ENCODE measurements around the gene SLU7.

Gene SLU7

DNA sequence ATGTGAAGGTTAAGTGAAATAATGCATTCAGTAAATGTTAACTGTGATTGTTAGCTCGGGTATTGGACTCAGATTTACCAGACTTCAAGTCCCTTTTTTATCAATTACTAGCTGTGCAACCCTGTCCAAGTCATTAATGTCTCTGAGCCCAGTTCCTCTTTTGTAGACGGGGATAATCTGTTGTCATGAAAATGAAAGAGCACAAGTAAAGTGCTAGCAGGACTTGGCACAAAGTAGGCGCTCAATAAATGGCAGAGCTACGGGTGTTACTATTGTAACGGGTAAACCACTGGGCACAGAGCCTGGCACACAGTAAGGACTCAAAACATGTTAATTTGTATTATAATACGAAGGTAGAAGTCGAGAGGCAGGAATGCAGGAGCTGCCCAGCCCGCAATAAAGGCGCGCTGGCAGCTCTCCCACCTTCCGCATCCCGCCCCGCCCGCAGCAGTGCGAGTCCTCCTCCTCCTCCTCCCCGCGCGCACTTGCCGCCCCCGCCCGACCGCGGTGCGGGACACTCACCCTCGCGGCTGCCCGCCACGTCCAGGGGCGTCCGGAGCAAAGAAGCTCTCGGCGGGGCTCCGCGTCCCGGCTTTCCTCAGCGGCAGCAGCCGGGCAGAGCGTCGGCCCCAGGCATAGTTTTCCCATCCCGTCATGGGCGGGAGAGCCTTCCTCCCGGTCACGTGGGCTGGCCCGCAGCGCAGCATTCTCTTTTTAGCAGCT, 48.7 kb downstream of the SLU7 start, which contains the start of gene C1QTNF2:
Gene C1QTNF2 (minus strand): TSS at position 637 of the 723 bp plus-strand sequence. CDS start 15,615 bp downstream, outside the sequence.
- ATAC-seq (peak; percentile 56), DNase-seq (ENCODE audit: low spot score in 2 of 2) (no peak)
- H3K4me1 Mint-ChIP-seq: peaks cover 10% of the 10 kb centered on the region
- peak within 1 kb of the TSS; percentile 20 for H3K4me3 Mint-ChIP-seq
- H3K36me3 Mint-ChIP-seq: no peaks in the 10 kb centered on the region
- no peak within 1 kb of the TSS for H3K27ac Mint-ChIP-seq
- H3K9me3 Mint-ChIP-seq: no peaks in the 10 kb centered on the region

DNA sequence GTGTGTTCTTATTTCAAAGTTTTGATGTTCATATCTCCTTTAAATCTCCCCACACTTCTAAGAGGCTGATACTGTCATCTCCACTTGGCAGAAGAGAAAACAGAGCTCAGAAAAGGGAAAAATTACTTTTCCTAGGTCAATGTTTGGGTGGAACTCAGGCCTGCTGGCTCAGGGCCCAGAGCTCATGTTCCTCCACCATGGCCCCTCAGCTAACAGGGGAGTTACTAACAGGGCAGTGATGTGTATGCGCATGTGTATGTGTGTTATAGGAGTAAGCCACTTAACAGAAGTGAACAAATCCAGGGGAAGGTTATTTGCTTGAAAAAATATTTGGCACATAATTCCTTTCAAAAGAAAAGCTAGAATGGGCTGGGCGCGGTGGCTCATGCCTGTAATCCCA, 51.0 kb downstream of the SLU7 start:
- Mint-ChIP-seq H3K27ac (no peak overlapping the region), H3K9me3 (no peaks in the 10 kb centered on the region), H3K36me3 (no peaks in the 10 kb centered on the region), H3K4me3 (no peak overlapping the region), H3K4me1 (peaks cover 10% of the 10 kb centered on the region)
- DNase-seq (ENCODE audit: low spot score in 2 of 2): no peak
- no peak for ATAC-seq

DNA sequence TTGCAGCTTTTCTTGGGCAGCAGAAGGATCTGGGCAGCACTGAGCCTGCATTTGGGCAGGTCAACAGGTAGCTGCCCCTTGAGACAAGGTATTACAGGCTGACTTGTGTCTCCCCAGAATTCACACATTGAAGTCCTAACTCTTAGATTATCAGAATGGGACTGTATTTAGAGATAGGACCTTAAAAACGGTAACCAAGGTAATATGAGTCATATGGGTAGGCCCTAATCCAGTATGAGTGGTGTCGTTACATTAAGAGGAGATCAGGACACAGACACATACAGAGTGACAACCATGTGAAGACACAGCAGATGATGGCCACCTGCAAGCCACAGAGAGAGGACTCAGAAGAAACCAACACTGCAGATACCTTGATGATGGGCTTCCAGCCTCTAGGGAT, 51.6 kb downstream of the SLU7 start:
- Mint-ChIP-seq H3K4me1 (peaks cover 10% of the 10 kb centered on the region), H3K27ac (no peak overlapping the region), H3K36me3 (no peaks in the 10 kb centered on the region), H3K9me3 (no peaks in the 10 kb centered on the region), H3K4me3 (no peak overlapping the region)
- no peak for DNase-seq (ENCODE audit: low spot score in 2 of 2)
- peak; percentile 41 for ATAC-seq

DNA sequence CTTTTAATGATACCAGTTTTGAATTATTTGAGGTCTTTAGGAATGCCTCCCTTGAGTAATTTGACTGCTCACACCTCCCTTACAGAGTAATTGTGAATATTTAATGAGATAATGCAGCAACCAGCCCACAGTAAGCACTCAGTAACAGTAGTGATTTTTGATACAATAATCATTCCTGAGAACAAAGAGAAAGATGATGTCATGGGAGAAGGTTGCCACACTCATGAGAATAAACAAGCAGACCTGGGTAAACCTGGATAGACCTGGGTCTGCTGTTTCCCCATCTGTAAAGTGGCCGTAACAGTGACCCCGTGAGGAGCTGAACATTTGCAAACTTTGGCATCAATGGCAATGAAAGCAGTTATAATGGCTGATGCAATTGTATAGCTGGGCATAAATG, 52.7 kb downstream of the SLU7 start:
- H3K27ac Mint-ChIP-seq: no peak overlapping the region
- no peak for ATAC-seq
- peaks cover 10% of the 10 kb centered on the region for H3K4me1 Mint-ChIP-seq
- no peaks in the 10 kb centered on the region for H3K36me3 Mint-ChIP-seq
- H3K4me3 Mint-ChIP-seq: no peak overlapping the region
- DNase-seq (ENCODE audit: low spot score in 2 of 2): no peak
- H3K9me3 Mint-ChIP-seq: no peaks in the 10 kb centered on the region

DNA sequence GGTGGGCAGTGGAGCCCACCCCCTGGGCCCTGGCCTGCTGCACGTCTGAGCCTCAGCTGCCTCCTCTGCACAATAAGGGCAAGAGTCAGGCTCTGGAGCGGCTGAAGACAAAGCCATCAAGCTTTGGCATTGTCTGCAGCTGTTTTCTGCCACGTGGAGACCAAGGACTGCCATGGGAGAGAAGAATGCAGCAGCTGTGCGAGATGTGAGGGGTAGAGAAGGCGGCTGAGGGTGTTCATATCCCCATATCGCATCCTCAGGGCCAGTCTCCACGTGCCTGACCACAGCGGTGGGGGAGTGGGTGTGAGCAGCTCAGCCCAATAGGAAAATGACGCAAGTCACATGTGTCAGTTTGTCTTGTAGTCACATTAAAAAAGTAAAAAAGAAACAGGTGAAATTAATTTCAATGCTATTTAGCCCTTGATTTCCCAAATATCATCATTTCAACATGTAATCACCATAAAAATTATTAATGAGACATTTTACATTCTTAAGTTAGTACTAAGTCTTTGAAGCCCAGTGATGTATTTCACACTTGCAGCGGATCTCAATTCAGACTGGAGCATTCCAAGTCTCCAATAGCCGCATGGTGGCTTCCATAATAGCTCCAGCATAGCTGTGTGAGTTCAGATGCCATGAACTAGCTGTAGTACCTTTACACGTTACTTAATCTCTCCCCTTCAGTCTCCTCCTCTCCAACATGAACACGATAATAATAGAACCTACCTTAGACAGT, 55.1 kb downstream of the SLU7 start:
- H3K36me3 Mint-ChIP-seq: no peaks in the 10 kb centered on the region
- no peaks in the 10 kb centered on the region for H3K9me3 Mint-ChIP-seq
- H3K4me1 Mint-ChIP-seq: no peaks in the 10 kb centered on the region
- H3K4me3 Mint-ChIP-seq: no peak overlapping the region
- no peak overlapping the region for H3K27ac Mint-ChIP-seq
- no peak for DNase-seq (ENCODE audit: low spot score in 2 of 2)
- no peak for ATAC-seq

DNA sequence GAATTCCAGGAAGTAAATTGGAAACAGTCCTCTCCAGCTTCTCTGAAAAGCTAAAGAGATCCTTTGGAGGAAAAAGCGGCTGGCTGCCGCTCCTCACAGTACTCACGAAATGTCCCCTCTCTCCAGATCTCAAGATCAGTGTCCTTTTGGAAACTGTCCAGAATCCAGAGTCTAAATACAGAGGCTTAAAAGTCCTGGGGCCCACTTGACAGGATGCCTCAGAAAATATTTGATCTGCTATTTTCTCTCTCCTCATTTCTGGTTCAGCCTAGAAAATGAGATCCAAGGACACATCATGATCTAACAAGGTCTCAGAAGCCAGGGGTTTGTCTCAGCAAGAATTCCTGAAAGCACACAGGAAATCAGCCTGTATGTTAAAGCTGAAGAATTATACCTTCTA, 55.7 kb downstream of the SLU7 start:
- DNase-seq (ENCODE audit: low spot score in 2 of 2) (no peak), ATAC-seq (no peak)
- Mint-ChIP-seq H3K4me3 (no peak overlapping the region), H3K36me3 (no peaks in the 10 kb centered on the region), H3K27ac (no peak overlapping the region), H3K4me1 (no peaks in the 10 kb centered on the region), H3K9me3 (no peaks in the 10 kb centered on the region)

DNA sequence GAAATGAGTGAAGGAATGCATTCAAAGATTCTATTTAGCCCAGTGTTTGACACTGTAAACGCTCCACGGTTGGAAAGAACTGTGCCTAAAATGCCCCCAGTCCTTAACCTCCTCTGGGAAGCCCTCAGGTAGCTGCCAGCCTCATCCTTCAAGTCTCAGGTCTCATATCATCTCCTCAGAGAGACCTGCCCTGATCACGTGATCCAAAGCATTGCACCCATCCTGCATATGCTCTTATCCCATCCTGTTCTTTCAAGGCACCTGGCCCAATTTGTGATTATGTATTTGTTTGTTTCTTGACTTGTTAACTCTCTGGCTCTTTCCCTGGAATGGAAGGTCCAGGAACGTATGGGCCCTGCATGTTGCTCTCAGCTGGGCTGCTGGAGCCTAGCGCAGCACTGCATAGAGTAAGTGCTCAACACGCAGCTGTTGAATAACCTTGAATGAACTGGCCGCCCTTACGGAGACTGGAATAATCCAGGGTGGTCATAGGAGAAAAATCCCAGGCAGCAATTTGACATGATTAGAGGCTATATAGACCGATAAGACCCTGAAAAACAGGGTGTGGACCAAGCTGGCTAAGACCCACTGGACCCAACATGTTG, 57.2 kb downstream of the SLU7 start:
- Mint-ChIP-seq H3K36me3 (no peaks in the 10 kb centered on the region), H3K4me1 (no peaks in the 10 kb centered on the region), H3K27ac (no peak overlapping the region), H3K9me3 (no peaks in the 10 kb centered on the region), H3K4me3 (no peak overlapping the region)
- ATAC-seq: no peak
- no peak for DNase-seq (ENCODE audit: low spot score in 2 of 2)

DNA sequence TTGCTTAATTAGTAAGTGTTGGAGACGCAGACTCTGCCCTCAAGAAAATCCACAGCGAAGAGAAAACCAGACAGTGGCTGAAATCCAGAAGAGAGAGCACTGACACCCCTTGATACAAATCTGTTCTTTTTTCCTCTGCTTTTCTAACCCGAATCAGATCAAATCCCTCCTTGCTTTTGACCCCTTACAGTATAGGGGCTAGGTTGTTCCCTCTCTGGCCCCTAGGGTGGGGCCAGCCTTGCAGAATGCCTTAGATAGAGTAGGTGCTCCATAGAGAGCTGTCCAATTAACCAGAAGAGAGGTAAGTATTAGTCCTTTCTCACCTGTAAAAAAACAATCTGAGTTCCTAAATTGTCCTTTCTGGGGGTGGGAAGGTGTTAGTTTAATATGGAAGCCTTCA, 58.6 kb downstream of the SLU7 start:
- H3K4me1 Mint-ChIP-seq: no peaks in the 10 kb centered on the region
- no peak overlapping the region for H3K4me3 Mint-ChIP-seq
- no peak overlapping the region for H3K27ac Mint-ChIP-seq
- H3K36me3 Mint-ChIP-seq: no peaks in the 10 kb centered on the region
- no peaks in the 10 kb centered on the region for H3K9me3 Mint-ChIP-seq
- ATAC-seq (no peak), DNase-seq (ENCODE audit: low spot score in 2 of 2) (no peak)

DNA sequence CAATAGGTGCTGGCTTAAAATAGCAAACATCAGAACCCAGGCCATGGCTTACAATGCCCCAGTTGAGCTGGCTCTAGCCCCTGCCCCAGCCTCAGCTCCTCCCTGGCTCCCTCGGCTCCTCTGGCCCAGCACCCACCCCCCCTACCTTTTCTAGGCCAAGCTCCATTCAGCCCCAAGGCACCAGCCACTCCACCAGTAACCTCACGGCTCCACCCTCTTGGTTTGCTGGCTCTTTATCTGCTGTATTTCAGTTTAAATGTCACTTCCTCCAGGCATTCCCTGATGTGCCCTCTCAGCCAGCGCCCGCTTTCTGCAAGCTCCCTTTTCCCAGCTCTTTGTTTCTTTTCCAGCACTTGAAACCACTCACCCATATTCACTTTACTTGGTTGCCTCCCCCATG, 59.1 kb downstream of the SLU7 start:
- H3K27ac Mint-ChIP-seq: no peak overlapping the region
- no peaks in the 10 kb centered on the region for H3K9me3 Mint-ChIP-seq
- H3K36me3 Mint-ChIP-seq: no peaks in the 10 kb centered on the region
- ATAC-seq (no peak), DNase-seq (ENCODE audit: low spot score in 2 of 2) (no peak)
- no peak overlapping the region for H3K4me3 Mint-ChIP-seq
- H3K4me1 Mint-ChIP-seq: no peaks in the 10 kb centered on the region

DNA sequence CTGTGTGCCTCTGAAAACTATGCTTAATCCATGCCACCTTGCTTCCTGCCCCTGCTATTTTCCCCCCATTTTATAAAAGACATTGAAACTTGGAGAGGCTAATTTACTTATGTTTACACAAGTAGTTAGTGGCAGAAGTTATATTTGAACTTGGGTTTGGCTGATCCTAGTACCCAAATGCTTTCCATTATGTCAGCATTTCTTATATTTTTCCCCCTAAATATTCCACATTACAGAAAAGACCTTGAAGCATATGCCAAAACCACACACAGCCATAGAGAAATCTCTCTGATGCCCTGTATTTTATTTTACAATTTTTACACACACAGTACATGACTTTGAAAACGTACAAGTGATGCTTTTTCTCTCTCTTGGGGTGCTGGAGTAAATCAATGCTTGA, 59.6 kb downstream of the SLU7 start:
- Mint-ChIP-seq H3K4me1 (no peaks in the 10 kb centered on the region), H3K27ac (no peak overlapping the region), H3K9me3 (no peaks in the 10 kb centered on the region), H3K4me3 (no peak overlapping the region), H3K36me3 (no peaks in the 10 kb centered on the region)
- ATAC-seq (no peak), DNase-seq (ENCODE audit: low spot score in 2 of 2) (no peak)

DNA sequence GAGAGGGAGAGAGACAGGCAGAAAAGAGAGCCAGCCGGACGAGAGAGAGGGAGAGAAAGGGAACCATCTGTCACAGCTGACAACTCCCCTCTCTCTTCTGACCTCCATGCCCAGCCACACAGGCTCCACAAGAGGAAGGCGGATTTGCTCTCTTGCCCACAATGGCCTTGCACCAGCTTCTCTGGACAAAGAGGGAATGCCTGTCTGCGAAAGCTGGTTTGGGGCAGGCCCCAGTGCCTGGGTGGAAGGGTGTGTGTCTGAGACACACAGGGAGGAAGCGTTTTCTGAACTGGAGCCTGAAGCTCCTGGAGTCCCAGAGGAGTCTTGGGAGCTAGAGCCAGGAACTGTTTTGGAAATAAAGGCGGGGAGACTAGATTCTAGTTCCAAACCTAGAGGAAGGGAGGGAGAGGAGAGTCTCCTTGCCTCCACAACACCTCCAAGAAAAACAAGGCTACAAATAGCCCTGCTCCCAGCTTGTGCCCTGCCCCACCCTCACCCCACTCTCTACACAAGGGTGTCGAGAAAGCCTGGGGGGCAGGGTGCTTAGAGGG, 60.9 kb downstream of the SLU7 start:
- Mint-ChIP-seq H3K36me3 (no peaks in the 10 kb centered on the region), H3K4me3 (no peak overlapping the region)

DNA sequence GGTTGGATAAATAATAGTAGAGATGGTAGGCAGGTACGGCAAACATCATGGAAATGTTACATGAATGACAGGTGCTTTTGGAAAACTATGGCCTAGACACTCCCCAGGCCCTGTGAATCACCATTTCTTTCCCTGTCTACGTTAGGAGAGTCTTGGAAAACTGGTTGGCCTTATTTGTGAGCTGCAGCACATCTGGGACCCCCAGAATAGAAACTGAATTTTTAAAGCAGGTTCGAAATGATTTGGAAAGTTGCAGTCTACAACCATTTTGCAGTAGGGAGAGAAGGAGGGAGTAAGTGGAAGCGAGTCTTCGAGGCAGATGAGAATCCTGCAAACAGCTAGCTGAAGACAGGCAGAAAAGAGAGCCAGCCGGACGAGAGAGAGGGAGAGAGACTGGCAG, 61.5 kb downstream of the SLU7 start:
- DNase-seq (ENCODE audit: low spot score in 2 of 2) (no peak), ATAC-seq (no peak)
- H3K36me3 Mint-ChIP-seq: no peaks in the 10 kb centered on the region
- no peak overlapping the region for H3K4me3 Mint-ChIP-seq
- no peaks in the 10 kb centered on the region for H3K9me3 Mint-ChIP-seq
- H3K4me1 Mint-ChIP-seq: no peaks in the 10 kb centered on the region
- H3K27ac Mint-ChIP-seq: no peak overlapping the region

More for the DNA sequence above, 60.9 kb downstream of the SLU7 start:
- H3K27ac Mint-ChIP-seq: no peak overlapping the region
- H3K9me3 Mint-ChIP-seq: no peaks in the 10 kb centered on the region
- H3K4me1 Mint-ChIP-seq: no peaks in the 10 kb centered on the region
- DNase-seq (ENCODE audit: low spot score in 2 of 2) (no peak), ATAC-seq (no peak)

DNA sequence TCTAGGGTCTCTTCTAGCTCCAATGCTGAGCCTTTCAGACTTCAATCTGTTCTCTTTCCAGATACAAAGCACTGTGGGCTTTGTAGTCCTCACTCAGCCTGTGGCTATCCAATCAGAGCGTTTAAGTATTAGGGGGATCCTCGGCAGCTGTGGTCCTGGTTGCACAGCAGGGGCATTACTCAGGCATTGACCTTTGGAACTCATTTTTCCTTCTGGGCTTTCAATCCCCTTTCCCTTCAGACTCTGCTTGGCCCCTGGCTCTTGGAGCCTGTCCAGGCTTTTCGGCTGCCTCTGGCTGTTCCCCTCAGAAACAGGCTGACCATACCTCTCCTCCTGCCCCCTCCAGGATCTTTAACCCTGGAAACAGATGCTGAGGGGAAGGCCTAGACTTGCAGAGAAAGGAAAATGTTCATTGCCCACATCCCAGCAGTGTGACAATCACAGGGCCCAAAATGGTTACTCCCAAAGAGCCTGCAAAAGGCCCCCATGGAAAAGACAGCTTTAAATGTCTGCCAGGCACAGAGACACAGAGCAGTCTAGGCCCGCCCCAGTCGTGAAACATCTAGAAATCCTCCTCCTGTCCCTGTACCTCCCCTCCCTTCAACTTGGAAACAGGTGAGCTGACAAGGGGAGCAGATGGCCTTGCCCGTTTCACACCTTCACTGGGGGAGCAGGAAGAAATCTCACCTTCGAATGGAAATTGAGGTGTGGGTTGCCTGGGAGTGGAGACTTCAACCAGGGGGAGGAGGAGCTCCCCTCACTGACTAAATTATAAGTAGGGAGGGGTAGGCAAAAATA, 62.1 kb downstream of the SLU7 start:
- no peak overlapping the region for H3K4me3 Mint-ChIP-seq
- no peaks in the 10 kb centered on the region for H3K9me3 Mint-ChIP-seq
- ATAC-seq: no peak
- no peak overlapping the region for H3K27ac Mint-ChIP-seq
- no peak for DNase-seq (ENCODE audit: low spot score in 2 of 2)
- no peaks in the 10 kb centered on the region for H3K36me3 Mint-ChIP-seq
- H3K4me1 Mint-ChIP-seq: no peaks in the 10 kb centered on the region

DNA sequence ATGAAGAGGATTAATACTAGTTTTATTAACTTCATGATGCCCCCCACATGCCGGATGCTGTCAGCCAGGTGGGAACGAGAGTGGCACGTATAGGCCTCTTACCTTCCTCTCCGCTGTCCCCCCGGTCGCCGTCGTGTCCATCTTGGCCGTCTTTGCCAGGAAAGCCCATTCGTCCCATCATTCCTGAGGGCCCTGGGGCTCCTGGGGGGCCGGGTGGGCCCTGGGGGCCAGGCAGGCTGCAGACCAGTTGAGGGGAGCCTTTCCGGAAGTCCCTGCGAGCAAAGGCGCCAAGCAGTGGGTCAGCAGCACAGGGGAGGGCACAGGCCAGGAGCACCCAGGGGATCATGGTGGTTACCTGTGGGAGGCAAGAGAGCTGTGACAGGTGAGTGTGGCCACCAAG, 64.2 kb downstream of the SLU7 start:
- H3K27ac Mint-ChIP-seq: no peak overlapping the region
- no peaks in the 10 kb centered on the region for H3K36me3 Mint-ChIP-seq
- DNase-seq (ENCODE audit: low spot score in 2 of 2): no peak
- H3K4me1 Mint-ChIP-seq: no peaks in the 10 kb centered on the region
- H3K4me3 Mint-ChIP-seq: no peak overlapping the region
- no peak for ATAC-seq
- H3K9me3 Mint-ChIP-seq: no peaks in the 10 kb centered on the region

DNA sequence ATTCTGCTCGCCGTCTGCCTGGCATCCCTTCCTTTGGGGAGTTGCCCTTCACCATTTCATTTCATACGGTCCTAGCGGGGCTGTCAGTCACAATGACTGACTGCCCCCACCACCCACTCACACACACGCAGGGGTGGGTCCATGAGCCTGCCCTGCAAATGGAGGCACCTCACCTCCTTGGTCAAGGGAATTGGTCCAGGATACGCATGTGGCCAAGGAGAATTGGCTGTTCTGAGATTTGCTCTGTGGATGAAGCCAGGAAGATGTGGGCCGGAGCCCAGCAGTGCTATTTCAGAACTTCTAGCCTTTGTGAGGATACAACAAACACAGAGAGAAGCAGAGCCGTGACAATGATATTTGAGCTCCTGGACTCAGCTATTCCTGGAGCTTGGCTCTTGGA, 65.5 kb downstream of the SLU7 start:
- no peak overlapping the region for H3K4me3 Mint-ChIP-seq
- H3K9me3 Mint-ChIP-seq: no peaks in the 10 kb centered on the region
- no peak for ATAC-seq
- no peak for DNase-seq (ENCODE audit: low spot score in 2 of 2)
- H3K36me3 Mint-ChIP-seq: no peaks in the 10 kb centered on the region
- H3K27ac Mint-ChIP-seq: no peak overlapping the region
- no peaks in the 10 kb centered on the region for H3K4me1 Mint-ChIP-seq
